Measurements from ENCODE around the gene PPP1R12A. TPM values are rescaled to one million over a fixed set of nuclear protein-coding genes. Genes with fewer than 3 reads are reported as not detected.
"Not testable (repeated sequence)": the region's sequence is repeated elsewhere in the genome, so short reads cannot be mapped to it uniquely, and the experiment has no call there.

Gene PPP1R12A
- total RNA-seq, 1 experiment from 2014 or later = 84.9 TPM

DNA sequence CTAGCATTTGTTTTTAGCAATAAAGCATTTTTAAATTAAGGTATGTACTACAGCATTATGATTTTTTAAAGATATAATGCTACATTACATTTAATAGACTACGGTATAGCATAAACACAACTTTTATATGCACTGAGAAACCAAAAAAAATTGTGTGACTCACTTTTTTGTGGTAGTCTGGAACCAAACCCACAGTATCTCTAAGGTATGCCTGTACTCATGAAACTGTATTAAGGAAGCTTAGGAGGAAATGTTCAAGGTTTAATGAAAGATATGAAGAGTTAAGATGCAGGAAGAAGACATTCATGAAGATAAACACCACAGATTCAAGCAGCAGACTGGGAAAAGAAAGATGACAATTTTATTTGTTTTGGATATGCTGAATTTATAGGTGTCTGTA lies 51.7 kb downstream of the PPP1R12A start:
- Histone ChIP-seq H3K27me3 (ENCODE audit: low read length) (no peaks in the 10 kb centered on the region), H2AFZ (ENCODE audit: low read length) (no peak overlapping the region), H3K9me3 (ENCODE audit: low read length) (no peaks in the 10 kb centered on the region), H3K36me3 (ENCODE audit: insufficient read depth, low read length) (no peaks in the 10 kb centered on the region), H3K4me1 (ENCODE audit: low read length) (peaks cover 5% of the 10 kb centered on the region), H3K27ac (ENCODE audit: low read length) (no peak overlapping the region), H4K20me1 (ENCODE audit: insufficient read depth, low read depth, low read length) (peaks cover 5% of the 10 kb centered on the region; the same call in 1 of the 2 replicates), H3K4me3 (ENCODE audit: low read length) (no peak overlapping the region), H3K9ac (ENCODE audit: low read length) (no peak overlapping the region), H3K9me2 (replicated peaks; ENCODE audit: insufficient read depth, low read length) (no peaks in the 10 kb centered on the region), H3K4me2 (ENCODE audit: low read depth, low read length, poor library complexity, severe bottlenecking) (no peak overlapping the region), H3K79me2 (ENCODE audit: low read length) (peaks cover 100% of the 10 kb centered on the region)
- no peak for DNase-seq

DNA sequence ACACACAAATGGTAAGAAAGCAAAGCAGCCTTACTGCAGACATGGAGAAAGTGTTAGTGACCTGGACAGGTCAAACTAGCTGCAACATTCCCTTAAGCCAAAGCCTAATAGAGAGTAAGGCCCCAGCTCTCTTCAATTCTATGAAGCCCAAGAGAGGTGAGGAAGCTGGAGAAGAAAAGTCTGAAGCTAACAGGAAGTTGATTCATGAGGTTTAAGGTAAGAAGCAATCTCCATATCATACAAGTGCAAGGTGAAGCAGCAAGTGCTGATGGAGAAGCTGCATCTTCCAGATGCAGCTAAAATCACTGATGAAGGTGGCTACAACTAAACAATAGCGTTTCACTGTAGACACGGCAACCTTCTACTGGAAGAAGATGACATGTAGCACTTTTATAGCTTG lies 53.5 kb downstream of the PPP1R12A start:
- H4K20me1 ChIP-seq (ENCODE audit: insufficient read depth, low read depth, low read length) = no peaks in the 10 kb centered on the region
- no peak overlapping the region for H2AFZ ChIP-seq (ENCODE audit: low read length)
- no peak overlapping the region for H3K4me3 ChIP-seq (ENCODE audit: low read length)
- no peaks in the 10 kb centered on the region for H3K9me3 ChIP-seq (ENCODE audit: low read length)
- no peaks in the 10 kb centered on the region for H3K27me3 ChIP-seq (ENCODE audit: low read length)
- no peak overlapping the region for H3K27ac ChIP-seq (ENCODE audit: low read length)
- DNase-seq = no peak
- peaks cover 100% of the 10 kb centered on the region for H3K79me2 ChIP-seq (ENCODE audit: low read length)
- no peak overlapping the region for H3K4me2 ChIP-seq (ENCODE audit: low read depth, low read length, poor library complexity, severe bottlenecking)
- H3K4me1 ChIP-seq (ENCODE audit: low read length) = peaks cover 7% of the 10 kb centered on the region
- no peaks in the 10 kb centered on the region for H3K36me3 ChIP-seq (ENCODE audit: insufficient read depth, low read length)
- no peak overlapping the region for H3K9ac ChIP-seq (ENCODE audit: low read length)
- H3K9me2 ChIP-seq (replicated peaks; ENCODE audit: insufficient read depth, low read length) = no peaks in the 10 kb centered on the region

DNA sequence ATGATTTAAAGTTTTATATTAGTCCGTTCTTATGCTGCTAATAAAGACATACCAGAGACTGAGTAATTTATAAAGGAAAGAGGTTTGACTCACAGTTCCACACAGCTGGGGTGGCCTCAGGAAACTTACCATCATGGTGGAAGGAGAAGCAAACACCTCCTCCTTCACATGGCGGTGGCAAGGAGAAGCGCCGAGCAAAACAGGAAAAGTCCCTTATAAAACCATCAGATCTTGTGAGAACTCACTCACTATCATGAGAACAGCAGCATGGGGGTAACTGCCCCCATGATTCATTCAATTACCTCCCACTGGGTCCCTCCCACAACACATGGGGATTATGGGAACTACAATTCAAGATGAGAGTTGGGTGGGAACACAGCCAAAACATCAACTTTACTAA lies 56.4 kb downstream of the PPP1R12A start:
- H3K79me2 ChIP-seq (ENCODE audit: low read length) = peaks cover 98% of the 10 kb centered on the region
- not testable (repeated sequence) for H3K9me3 ChIP-seq (ENCODE audit: low read length); H3K4me2 ChIP-seq (ENCODE audit: low read depth, low read length, poor library complexity, severe bottlenecking); H3K4me3 ChIP-seq (ENCODE audit: low read length); H3K27ac ChIP-seq (ENCODE audit: low read length); H2AFZ ChIP-seq (ENCODE audit: low read length); H4K20me1 ChIP-seq (ENCODE audit: insufficient read depth, low read depth, low read length); H3K36me3 ChIP-seq (ENCODE audit: insufficient read depth, low read length); H3K9ac ChIP-seq (ENCODE audit: low read length); H3K4me1 ChIP-seq (ENCODE audit: low read length); DNase-seq; H3K9me2 ChIP-seq (replicated peaks; ENCODE audit: insufficient read depth, low read length); H3K27me3 ChIP-seq (ENCODE audit: low read length)

DNA sequence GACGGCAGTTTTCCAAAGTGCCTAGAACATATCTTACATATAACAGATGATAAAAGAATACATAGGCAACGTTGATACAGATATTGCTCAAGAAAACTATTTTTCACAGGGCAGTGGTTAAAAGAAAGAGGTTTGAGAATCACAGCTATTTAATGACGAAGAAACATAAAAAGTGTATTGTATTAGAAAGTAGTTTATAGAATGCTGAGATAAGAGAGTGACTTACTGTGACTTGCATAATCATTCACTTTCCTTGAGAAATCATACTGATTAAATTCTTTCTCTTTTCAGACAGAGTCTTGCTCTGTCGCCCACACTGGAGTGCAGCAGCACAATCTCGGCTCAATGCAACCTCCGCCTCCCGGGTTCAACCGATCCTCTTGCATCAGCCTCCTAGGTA lies 57.7 kb downstream of the PPP1R12A start:
- no peak overlapping the region for H2AFZ ChIP-seq (ENCODE audit: low read length)
- peaks cover 7% of the 10 kb centered on the region for H3K4me1 ChIP-seq (ENCODE audit: low read length)
- peaks cover 98% of the 10 kb centered on the region for H3K79me2 ChIP-seq (ENCODE audit: low read length)
- H4K20me1 ChIP-seq (ENCODE audit: insufficient read depth, low read depth, low read length) = no peaks in the 10 kb centered on the region
- H3K4me3 ChIP-seq (ENCODE audit: low read length) = no peak overlapping the region
- H3K9ac ChIP-seq (ENCODE audit: low read length) = no peak overlapping the region
- H3K9me3 ChIP-seq (ENCODE audit: low read length) = no peaks in the 10 kb centered on the region
- peaks cover 6% of the 10 kb centered on the region; the same call in 1 of the 2 replicates for H3K36me3 ChIP-seq (ENCODE audit: insufficient read depth, low read length)
- no peak for DNase-seq
- no peak overlapping the region for H3K4me2 ChIP-seq (ENCODE audit: low read depth, low read length, poor library complexity, severe bottlenecking)
- no peaks in the 10 kb centered on the region for H3K27me3 ChIP-seq (ENCODE audit: low read length)
- no peaks in the 10 kb centered on the region for H3K9me2 ChIP-seq (replicated peaks; ENCODE audit: insufficient read depth, low read length)
- no peak overlapping the region for H3K27ac ChIP-seq (ENCODE audit: low read length)

DNA sequence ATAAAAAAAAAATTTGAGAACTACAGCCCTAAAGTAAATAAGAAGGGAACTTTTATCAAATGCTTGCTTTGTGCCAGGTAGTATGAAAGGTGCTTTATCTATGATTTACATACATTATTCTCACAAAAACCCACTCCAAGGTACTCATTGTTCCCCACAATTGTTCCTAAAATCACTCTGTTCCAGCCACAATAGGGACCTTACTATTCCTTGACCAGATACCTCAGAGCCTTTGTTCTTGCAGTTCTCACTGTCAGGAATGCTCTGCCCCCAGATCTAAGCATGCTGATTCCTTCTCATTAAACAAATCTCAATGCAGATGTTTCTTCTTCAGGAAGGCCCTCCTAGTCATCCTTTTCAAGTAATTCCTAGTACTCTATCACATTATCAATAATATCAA lies 60.2 kb downstream of the PPP1R12A start:
- H3K4me2 ChIP-seq (ENCODE audit: low read depth, low read length, poor library complexity, severe bottlenecking) = no peak overlapping the region
- no peaks in the 10 kb centered on the region for H3K9me2 ChIP-seq (replicated peaks; ENCODE audit: insufficient read depth, low read length)
- H3K27me3 ChIP-seq (ENCODE audit: low read length) = no peaks in the 10 kb centered on the region
- peaks cover 96% of the 10 kb centered on the region for H3K79me2 ChIP-seq (ENCODE audit: low read length)
- no peak for DNase-seq
- no peak overlapping the region for H2AFZ ChIP-seq (ENCODE audit: low read length)
- H3K36me3 ChIP-seq (ENCODE audit: insufficient read depth, low read length) = peaks cover 29% of the 10 kb centered on the region
- H4K20me1 ChIP-seq (ENCODE audit: insufficient read depth, low read depth, low read length) = no peaks in the 10 kb centered on the region
- H3K9ac ChIP-seq (ENCODE audit: low read length) = no peak overlapping the region
- H3K4me3 ChIP-seq (ENCODE audit: low read length) = no peak overlapping the region
- no peaks in the 10 kb centered on the region for H3K9me3 ChIP-seq (ENCODE audit: low read length)
- H3K4me1 ChIP-seq (ENCODE audit: low read length) = peaks cover 3% of the 10 kb centered on the region; the same call in 1 of the 2 replicates
- H3K27ac ChIP-seq (ENCODE audit: low read length) = no peak overlapping the region

DNA sequence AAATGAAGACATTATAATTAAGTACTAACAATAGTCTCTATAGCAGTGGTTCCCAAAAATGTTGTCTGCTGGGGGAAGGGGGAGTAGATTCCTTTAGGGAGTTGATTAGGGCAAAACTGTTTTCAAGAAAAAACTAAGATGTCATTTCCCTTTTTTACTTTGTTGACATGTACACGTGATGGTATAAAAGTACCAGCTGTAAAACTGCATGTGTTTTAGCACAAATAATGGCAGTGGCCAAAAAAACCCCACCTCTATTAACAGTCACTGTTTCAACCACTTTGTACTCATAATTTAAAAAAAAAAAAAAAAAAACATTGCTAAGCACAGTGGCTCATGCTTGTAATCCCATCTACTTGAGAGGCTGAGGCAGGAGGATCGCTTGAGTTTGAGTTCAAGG lies 61.7 kb downstream of the PPP1R12A start:
- DNase-seq = no peak
- Histone ChIP-seq H3K9ac (ENCODE audit: low read length) (no peak overlapping the region), H3K27ac (ENCODE audit: low read length) (no peak overlapping the region), H3K36me3 (ENCODE audit: insufficient read depth, low read length) (peaks cover 43% of the 10 kb centered on the region), H3K9me2 (replicated peaks; ENCODE audit: insufficient read depth, low read length) (no peaks in the 10 kb centered on the region), H3K27me3 (ENCODE audit: low read length) (no peaks in the 10 kb centered on the region), H2AFZ (ENCODE audit: low read length) (no peak overlapping the region), H3K4me1 (ENCODE audit: low read length) (peaks cover 3% of the 10 kb centered on the region; the same call in 1 of the 2 replicates), H3K9me3 (ENCODE audit: low read length) (no peaks in the 10 kb centered on the region), H3K79me2 (ENCODE audit: low read length) (peaks cover 96% of the 10 kb centered on the region), H3K4me3 (ENCODE audit: low read length) (no peak overlapping the region), H3K4me2 (ENCODE audit: low read depth, low read length, poor library complexity, severe bottlenecking) (no peak overlapping the region), H4K20me1 (ENCODE audit: insufficient read depth, low read depth, low read length) (no peaks in the 10 kb centered on the region)

DNA sequence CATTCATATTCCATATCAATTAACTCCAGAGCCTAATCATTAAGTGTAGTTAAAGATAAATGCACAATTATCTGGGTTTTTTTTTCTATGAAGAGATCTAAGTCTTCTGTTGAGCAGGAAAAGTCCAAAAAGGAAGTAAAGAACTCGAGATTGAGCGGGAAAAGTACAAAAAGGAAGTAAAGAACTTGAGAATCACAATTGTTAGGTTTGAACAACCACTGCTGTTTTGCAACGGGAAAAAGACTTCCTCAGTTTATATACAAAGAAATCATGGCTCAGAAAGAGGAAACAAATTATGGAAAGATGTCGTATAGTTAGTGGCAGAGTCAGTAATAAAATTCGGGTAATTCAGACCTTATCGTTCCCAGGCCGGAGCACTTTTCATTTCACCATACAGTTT lies 63.3 kb downstream of the PPP1R12A start:
- H3K9me2 ChIP-seq (replicated peaks; ENCODE audit: insufficient read depth, low read length) = no peaks in the 10 kb centered on the region
- H4K20me1 ChIP-seq (ENCODE audit: insufficient read depth, low read depth, low read length) = no peaks in the 10 kb centered on the region
- H3K4me2 ChIP-seq (ENCODE audit: low read depth, low read length, poor library complexity, severe bottlenecking) = no peak overlapping the region
- no peak overlapping the region for H3K4me3 ChIP-seq (ENCODE audit: low read length)
- no peak overlapping the region for H3K9ac ChIP-seq (ENCODE audit: low read length)
- H3K4me1 ChIP-seq (ENCODE audit: low read length) = peaks cover under 1% of the 10 kb centered on the region; the same call in 1 of the 2 replicates
- H3K27ac ChIP-seq (ENCODE audit: low read length) = no peak overlapping the region
- H3K27me3 ChIP-seq (ENCODE audit: low read length) = no peaks in the 10 kb centered on the region
- no peak for DNase-seq
- H2AFZ ChIP-seq (ENCODE audit: low read length) = no peak overlapping the region
- peaks cover 56% of the 10 kb centered on the region for H3K36me3 ChIP-seq (ENCODE audit: insufficient read depth, low read length)
- H3K79me2 ChIP-seq (ENCODE audit: low read length) = peaks cover 96% of the 10 kb centered on the region
- no peaks in the 10 kb centered on the region for H3K9me3 ChIP-seq (ENCODE audit: low read length)

DNA sequence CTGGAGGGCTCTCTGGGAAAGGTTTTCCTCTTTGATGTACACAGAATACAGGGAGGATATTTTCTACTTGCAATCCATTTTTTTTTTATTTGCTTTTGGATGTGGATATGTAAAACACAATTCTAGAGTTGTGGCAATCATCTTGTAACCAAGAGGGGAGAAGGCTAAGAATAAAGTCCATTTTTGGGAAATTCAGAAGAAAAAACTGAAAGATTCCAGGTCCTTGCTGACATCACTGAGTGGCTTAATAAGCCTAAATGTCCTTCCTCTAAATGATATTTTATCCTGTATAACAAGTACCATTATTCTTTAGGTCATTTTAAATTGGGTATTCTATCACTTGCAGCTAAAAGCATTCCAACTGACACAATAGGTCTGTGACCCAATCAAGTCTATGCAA lies 64.0 kb downstream of the PPP1R12A start:
- Histone ChIP-seq H3K36me3 (ENCODE audit: insufficient read depth, low read length) (peaks cover 56% of the 10 kb centered on the region), H3K79me2 (ENCODE audit: low read length) (peaks cover 94% of the 10 kb centered on the region), H3K9ac (ENCODE audit: low read length) (no peak overlapping the region), H3K9me2 (replicated peaks; ENCODE audit: insufficient read depth, low read length) (no peaks in the 10 kb centered on the region), H3K27me3 (ENCODE audit: low read length) (no peaks in the 10 kb centered on the region), H3K4me2 (ENCODE audit: low read depth, low read length, poor library complexity, severe bottlenecking) (no peak overlapping the region), H4K20me1 (ENCODE audit: insufficient read depth, low read depth, low read length) (no peaks in the 10 kb centered on the region), H3K4me1 (ENCODE audit: low read length) (no peaks in the 10 kb centered on the region), H3K27ac (ENCODE audit: low read length) (no peak overlapping the region), H3K4me3 (ENCODE audit: low read length) (no peak overlapping the region), H2AFZ (ENCODE audit: low read length) (no peak overlapping the region), H3K9me3 (ENCODE audit: low read length) (no peaks in the 10 kb centered on the region)
- DNase-seq = no peak

DNA sequence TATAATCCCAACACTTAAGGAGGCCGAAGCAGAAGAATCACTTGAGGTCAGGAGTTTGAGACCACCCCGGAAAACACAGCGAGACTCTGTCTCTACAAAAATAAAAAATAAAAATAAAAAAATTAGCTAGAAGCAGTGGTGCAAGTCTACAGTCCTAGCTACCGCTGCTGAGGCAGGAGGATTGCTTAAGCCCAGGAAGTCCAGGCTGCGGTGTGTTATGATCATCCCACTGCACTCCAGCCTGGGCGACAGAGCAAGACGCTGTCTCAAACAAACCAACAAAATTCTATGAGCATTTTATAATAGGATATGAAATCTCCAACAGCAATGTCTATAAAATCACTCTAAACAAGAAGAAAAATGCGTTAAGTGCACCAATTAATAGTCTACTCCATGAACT lies 75.3 kb downstream of the PPP1R12A start:
- Histone ChIP-seq H3K9ac (ENCODE audit: low read length) (no peak overlapping the region), H3K27ac (ENCODE audit: low read length) (no peak overlapping the region), H3K4me1 (ENCODE audit: low read length) (no peaks in the 10 kb centered on the region), H3K9me2 (replicated peaks; ENCODE audit: insufficient read depth, low read length) (no peaks in the 10 kb centered on the region), H3K27me3 (ENCODE audit: low read length) (no peaks in the 10 kb centered on the region), H4K20me1 (ENCODE audit: insufficient read depth, low read depth, low read length) (no peaks in the 10 kb centered on the region), H3K4me2 (ENCODE audit: low read depth, low read length, poor library complexity, severe bottlenecking) (no peak overlapping the region), H3K79me2 (ENCODE audit: low read length) (peaks cover 89% of the 10 kb centered on the region), H3K4me3 (ENCODE audit: low read length) (no peak overlapping the region), H3K9me3 (ENCODE audit: low read length) (no peaks in the 10 kb centered on the region), H2AFZ (ENCODE audit: low read length) (no peak overlapping the region), H3K36me3 (ENCODE audit: insufficient read depth, low read length) (peaks cover 16% of the 10 kb centered on the region)
- no peak for DNase-seq

All from Karpas-422 (cell line).